GM12892 (cell line): ENCODE measurements around the gene TMTC2.

ENCODE experiments used
- POLR2A ChIP-seq: IDR thresholded peaks from 2 replicates; pipeline ENCODE4 v1.6.1; 2011; ENCODE audit warnings: low read depth, low read length, control low read depth
- POLR2AphosphoS5 ChIP-seq: IDR thresholded peaks from 2 replicates; pipeline ENCODE4 v1.6.1; 2011; ENCODE audit warnings: low read depth, low read length, control low read depth
- TAF1 ChIP-seq: IDR thresholded peaks from 2 replicates; pipeline ENCODE4 v1.6.1; 2011; ENCODE audit warnings: low read depth, mild to moderate bottlenecking, control low read depth, low read length, borderline replicate concordance

GRCh38 chr12:82760423-82760822 lies 73.7 kb downstream of the TMTC2 start:
- TF ChIP-seq POLR2A (no peak), POLR2AphosphoS5 (no peak), TAF1 (no peak)
